PC-3 (cell line): ENCODE data around the gene SYT6.

ENCODE experiments used
- EZH2 ChIP-seq: fragments of 300-600 bp; sonication (generic); IDR thresholded peaks from one replicate; pipeline ENCODE4 v1.6.1; 2017; ENCODE audit warnings: antibody characterized with exemption, mild to moderate bottlenecking, low read length; ENCODE audit not compliant: unreplicated experiment
- TF ChIP-seq, protein P1 (sequence below): fragments of 300-600 bp; sonication (generic); conservative IDR thresholded peaks from 2 replicates; pipeline ENCODE4 v1.5.1; 2017; ENCODE audit warnings: antibody characterized with exemption, low read depth, mild to moderate bottlenecking, low read length

DNA sequence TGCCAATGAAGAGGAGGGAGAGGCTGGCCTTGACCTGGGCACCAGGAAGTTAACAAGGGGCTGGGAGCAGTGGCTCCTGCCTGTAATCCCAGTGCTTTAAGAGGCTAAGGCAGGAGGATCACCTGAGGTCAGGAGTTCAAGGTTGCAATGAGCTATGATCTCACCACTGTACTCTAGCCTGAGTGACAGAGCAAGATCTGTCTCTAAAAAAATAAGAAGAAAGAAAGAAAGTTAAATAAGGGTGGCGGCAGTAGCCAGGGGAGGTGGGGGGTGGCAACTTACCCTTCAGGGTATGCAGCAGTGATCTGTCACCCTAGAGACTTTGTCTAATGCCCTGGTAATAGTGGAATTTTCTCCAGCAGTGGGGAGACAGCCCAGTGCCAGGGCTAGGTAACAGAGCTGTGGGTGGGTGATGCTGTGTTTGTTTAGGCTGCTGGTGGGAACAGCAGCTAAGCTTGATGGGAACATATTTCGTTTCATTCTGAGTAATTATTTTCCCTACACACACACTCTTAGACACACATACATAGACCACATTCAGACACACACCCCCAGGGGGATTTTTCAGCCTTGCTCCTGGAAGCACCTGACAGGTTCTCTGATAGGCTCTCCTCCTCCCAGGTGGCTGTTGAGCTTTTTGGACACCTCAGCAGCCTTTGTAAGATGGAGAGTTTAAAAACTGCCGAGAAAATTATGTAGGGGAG is 11.3 kb upstream of the SYT6 start:
- TF ChIP-seq, protein P1, sequence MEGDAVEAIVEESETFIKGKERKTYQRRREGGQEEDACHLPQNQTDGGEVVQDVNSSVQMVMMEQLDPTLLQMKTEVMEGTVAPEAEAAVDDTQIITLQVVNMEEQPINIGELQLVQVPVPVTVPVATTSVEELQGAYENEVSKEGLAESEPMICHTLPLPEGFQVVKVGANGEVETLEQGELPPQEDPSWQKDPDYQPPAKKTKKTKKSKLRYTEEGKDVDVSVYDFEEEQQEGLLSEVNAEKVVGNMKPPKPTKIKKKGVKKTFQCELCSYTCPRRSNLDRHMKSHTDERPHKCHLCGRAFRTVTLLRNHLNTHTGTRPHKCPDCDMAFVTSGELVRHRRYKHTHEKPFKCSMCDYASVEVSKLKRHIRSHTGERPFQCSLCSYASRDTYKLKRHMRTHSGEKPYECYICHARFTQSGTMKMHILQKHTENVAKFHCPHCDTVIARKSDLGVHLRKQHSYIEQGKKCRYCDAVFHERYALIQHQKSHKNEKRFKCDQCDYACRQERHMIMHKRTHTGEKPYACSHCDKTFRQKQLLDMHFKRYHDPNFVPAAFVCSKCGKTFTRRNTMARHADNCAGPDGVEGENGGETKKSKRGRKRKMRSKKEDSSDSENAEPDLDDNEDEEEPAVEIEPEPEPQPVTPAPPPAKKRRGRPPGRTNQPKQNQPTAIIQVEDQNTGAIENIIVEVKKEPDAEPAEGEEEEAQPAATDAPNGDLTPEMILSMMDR: no peak
- TF ChIP-seq EZH2: no peak
